Endodermal cell (in vitro differentiated cells): ENCODE data around the gene MARCHF5. TPM values are rescaled to one million over a fixed set of nuclear protein-coding genes. Genes with fewer than 3 reads are reported as not detected.

Experiments
- DNase-seq: peaks from one replicate; pipeline ENCODE4 v3.0.0-alpha.2; 2017
- H3K27ac ChIP-seq: 2 replicates; pipeline ENCODE4 v1.5.1; 2013; ENCODE audit warnings: mild to moderate bottlenecking, low read depth, low read length, moderate library complexity
- H3K27me3 ChIP-seq: 2 replicates; pipeline ENCODE4 v1.6.1; 2013; ENCODE audit warnings: mild to moderate bottlenecking, low read length, moderate library complexity; ENCODE audit not compliant: insufficient read depth, control insufficient read depth, poor library complexity, severe bottlenecking
- H3K36me3 ChIP-seq: 2 replicates; pipeline ENCODE4 v1.7.0; 2013; ENCODE audit warnings: mild to moderate bottlenecking, low read length, moderate library complexity; ENCODE audit not compliant: control insufficient read depth, insufficient read depth
- H3K4me1 ChIP-seq: one replicate; pipeline ENCODE4 v1.7.0; 2013; ENCODE audit warnings: low read length; ENCODE audit not compliant: control insufficient read depth, insufficient read depth
- H3K4me3 ChIP-seq: 2 replicates; pipeline ENCODE4 v1.5.1; 2013; ENCODE audit warnings: mild to moderate bottlenecking, low read length, moderate library complexity
- H3K9ac ChIP-seq: 2 replicates; pipeline ENCODE4 v1.6.1; 2013; ENCODE audit warnings: mild to moderate bottlenecking, low read length, moderate library complexity; ENCODE audit not compliant: poor library complexity, severe bottlenecking; ENCODE audit errors: extremely low read depth
- H3K9me3 ChIP-seq: 2 replicates; pipeline ENCODE4 v1.6.1; 2013; ENCODE audit warnings: mild to moderate bottlenecking, low read length, moderate library complexity; ENCODE audit not compliant: control insufficient read depth
- H3K27ac Mint-ChIP-seq: 2 replicates; pipeline ENCODE4 v1.8.0; 2020; ENCODE audit warnings: mixed read lengths
- H3K27me3 Mint-ChIP-seq: 2 replicates; pipeline ENCODE4 v1.8.0; 2021; ENCODE audit warnings: mild to moderate bottlenecking, mixed read lengths; ENCODE audit not compliant: insufficient read depth
- H3K36me3 Mint-ChIP-seq: 2 replicates; pipeline ENCODE4 v1.8.0; 2020; ENCODE audit warnings: low read depth, mixed read lengths
- H3K4me1 Mint-ChIP-seq: 2 replicates; pipeline ENCODE4 v1.8.0; 2020; ENCODE audit warnings: mixed read lengths
- H3K4me3 Mint-ChIP-seq: 2 replicates; pipeline ENCODE4 v1.8.0; 2020; ENCODE audit warnings: mild to moderate bottlenecking, moderate library complexity, mixed read lengths
- H3K9me3 Mint-ChIP-seq: 2 replicates; pipeline ENCODE4 v1.8.0; 2020; ENCODE audit warnings: mild to moderate bottlenecking, mixed read lengths
- CTCF ChIP-seq: fragments of 200-600 bp; sonication (generic); conservative IDR thresholded peaks from 2 replicates; pipeline ENCODE4 v1.5.0; 2021; ENCODE audit warnings: antibody characterized with exemption, mild to moderate bottlenecking
- WGBS, 2 experiments: methylation state at CpG; one replicate each; pipeline versions ENCODE4 v1.1.5 to v1.1.7; 2013; ENCODE audit warnings: missing lambda C conversion rate in 2 of 2, mixed read lengths in 1 of 2; ENCODE audit not compliant: insufficient coverage in 1 of 2, insufficient read length in 1 of 2; 5-methylcytosine and 5-hydroxymethylcytosine counted together
- total RNA-seq, 2 donors: library from RNA; stranded (reverse); fragmentation: NEBNext Ultra II Directional in 1 of 2; extraction: Animal tissue kit (Norgen Biotek cat#: 25700) in 1 of 2; gene quantifications; 2 replicates in 1 of 2; 3 replicates in 1 of 2; pipeline ENCODE4 v1.2.1, GENCODE V29; 2021

MARCHF5 gene
- total RNA-seq, 2 donors from 2014 or later: 29.8 to 38.0 TPM

GRCh38 chr10:92278996-92279696 is 11.8 kb upstream of the MARCHF5 start:
- WGBS, 2 experiments: 90 to 93% methylated on average over 3 to 4 of the region's 4 CpGs
- Mint-ChIP-seq H3K27me3 (no peaks in the 10 kb centered on the region), H3K36me3 (no peaks in the 10 kb centered on the region), H3K4me3 (no peak overlapping the region), H3K27ac (no peak overlapping the region), H3K9me3 (no peaks in the 10 kb centered on the region), H3K4me1 (no peaks in the 10 kb centered on the region)
- Histone ChIP-seq H3K27ac (no peak overlapping the region), H3K36me3 (no peaks in the 10 kb centered on the region), H3K4me3 (no peak overlapping the region), H3K4me1 (no peaks in the 10 kb centered on the region), H3K9me3 (no peaks in the 10 kb centered on the region), H3K9ac (no peak overlapping the region), H3K27me3 (no peaks in the 10 kb centered on the region)
- DNase-seq: no peak
- TF ChIP-seq CTCF: no peak

DNA sequence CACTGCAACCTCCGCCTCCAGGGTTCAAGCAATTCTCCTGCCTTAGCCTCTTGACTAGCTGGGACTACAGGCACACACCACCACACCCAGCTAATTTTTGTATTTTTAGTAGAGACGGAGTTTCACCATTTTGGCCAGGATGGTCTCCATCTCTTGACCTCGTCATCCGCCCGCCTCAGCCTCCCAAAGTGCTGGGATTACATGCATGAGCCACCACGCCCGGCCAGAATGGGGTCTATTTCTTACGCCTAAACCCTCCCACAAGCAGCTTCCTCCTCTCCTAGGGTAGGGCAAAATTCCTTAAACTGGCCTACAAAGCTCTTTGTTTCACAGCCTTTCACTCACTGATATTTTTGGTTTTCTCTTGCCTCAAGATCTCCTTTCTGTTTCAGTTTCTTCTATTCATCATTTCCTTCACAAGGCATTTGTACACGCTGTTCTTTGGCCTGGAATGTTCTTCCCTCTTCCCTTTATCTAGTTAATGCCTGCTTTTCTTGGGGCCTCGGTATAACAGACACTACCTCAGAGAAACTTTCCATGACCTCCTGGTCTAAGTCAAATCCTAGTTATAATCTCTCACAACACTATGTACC is 6.8 kb upstream of the MARCHF5 start:
- no peaks in the 10 kb centered on the region for H3K4me1 Mint-ChIP-seq
- H3K27me3 Mint-ChIP-seq: no peaks in the 10 kb centered on the region
- no peaks in the 10 kb centered on the region for H3K9me3 Mint-ChIP-seq
- Histone ChIP-seq H3K9me3 (no peaks in the 10 kb centered on the region), H3K4me3 (no peak overlapping the region), H3K9ac (no peak overlapping the region), H3K27ac (no peak overlapping the region), H3K4me1 (no peaks in the 10 kb centered on the region), H3K36me3 (no peaks in the 10 kb centered on the region), H3K27me3 (no peaks in the 10 kb centered on the region)
- no peak overlapping the region for H3K4me3 Mint-ChIP-seq
- no peaks in the 10 kb centered on the region for H3K36me3 Mint-ChIP-seq
- WGBS, 2 experiments: 91 to 92% methylated on average over 10 of the region's 10 CpGs
- no peak for TF ChIP-seq CTCF
- no peak for DNase-seq
- no peak overlapping the region for H3K27ac Mint-ChIP-seq

- Histone ChIP-seq H3K36me3 (peaks cover 9% of the 10 kb centered on the region), H3K4me1 (no peaks in the 10 kb centered on the region), H3K4me3 (peak overlapping the region; percentile 94), H3K27me3 (no peaks in the 10 kb centered on the region), H3K9ac (peak overlapping the region; percentile 89), H3K27ac (peak overlapping the region; percentile 14), H3K9me3 (no peaks in the 10 kb centered on the region)
- Mint-ChIP-seq H3K4me1 (peaks cover 18% of the 10 kb centered on the region), H3K36me3 (peaks cover 11% of the 10 kb centered on the region), H3K9me3 (no peaks in the 10 kb centered on the region), H3K27me3 (no peaks in the 10 kb centered on the region), H3K4me3 (peak overlapping the region; percentile 78), H3K27ac (peak overlapping the region; percentile 73)
- WGBS, 2 experiments: 0 to 1% methylated on average over 10 to 31 of the region's 33 CpGs
- TF ChIP-seq CTCF: no peak
- no peak for DNase-seq
Observed at GRCh38 chr10:92290076-92290836, 711 bp upstream of the MARCHF5 start.
